A673 (cell line): ENCODE data around the gene ADD3. TPM values are rescaled to one million over a fixed set of nuclear protein-coding genes. Genes with fewer than 3 reads are reported as not detected.

Experiments used
- BruUV-seq: library from RNA; stranded (reverse); fragments of 400-500 nt; replicated peaks from 2 replicates; lab custom pipeline; 2021; lab: Mats Ljungman, UMichigan
- CTCF ChIA-PET: fragments of 300-600 bp; sonication (Branson Sonifier 250); formaldehyde crosslinking; loops from one replicate; lab custom pipeline; 2022; ENCODE audit warnings: antibody characterized with exemption; lab: Charles Lee
- POLR2A ChIA-PET: fragments of 300-600 bp; sonication (Branson Sonifier 250); formaldehyde crosslinking; loops from one replicate; lab custom pipeline; 2022; ENCODE audit warnings: antibody characterized with exemption; ENCODE audit not compliant: low non-redundant PET; lab: Charles Lee
- DNase-seq: peaks from one replicate; pipeline ENCODE4 v3.0.0-alpha.2; 2015; ENCODE audit warnings: low spot score
- H3K27ac ChIP-seq: fragments of 200-600 bp; sonication (generic); 2 replicates; pipeline ENCODE4 v1.5.1; 2016; ENCODE audit warnings: mixed run types, low read depth, mild to moderate bottlenecking, mixed read lengths, antibody characterized with exemption, low read length; ENCODE audit not compliant: poor library complexity, severe bottlenecking
- H3K27me3 ChIP-seq: fragments of 200-600 bp; sonication (generic); replicated peaks from 2 replicates; pipeline ENCODE4 v1.6.1; 2017; ENCODE audit warnings: mixed run types, low read depth, mild to moderate bottlenecking, mixed read lengths, antibody characterized with exemption, low read length; ENCODE audit not compliant: insufficient read depth, poor library complexity
- H3K36me3 ChIP-seq: fragments of 200-600 bp; sonication (generic); 2 replicates; pipeline ENCODE4 v1.6.1; 2016; ENCODE audit warnings: mixed run types, mild to moderate bottlenecking, mixed read lengths, antibody characterized with exemption, low read length; ENCODE audit not compliant: insufficient read depth, poor library complexity, severe bottlenecking
- H3K4me1 ChIP-seq: fragments of 200-600 bp; sonication (generic); 2 replicates; pipeline ENCODE4 v1.6.1; 2017; ENCODE audit warnings: mixed run types, mild to moderate bottlenecking, mixed read lengths, antibody characterized with exemption, low read length; ENCODE audit not compliant: insufficient read depth, poor library complexity, severe bottlenecking
- H3K4me3 ChIP-seq: fragments of 200-600 bp; sonication (generic); 2 replicates; pipeline ENCODE4 v1.5.1; 2016; ENCODE audit warnings: low read depth, mixed run types, mild to moderate bottlenecking, mixed read lengths, low read length; ENCODE audit not compliant: poor library complexity, severe bottlenecking
- H3K9me3 ChIP-seq: fragments of 200-600 bp; sonication (generic); 2 replicates; pipeline ENCODE4 v1.6.1; 2016; ENCODE audit warnings: mixed run types, low read depth, mild to moderate bottlenecking, mixed read lengths, antibody characterized with exemption, low read length; ENCODE audit not compliant: poor library complexity, severe bottlenecking
- CTCF ChIP-seq: fragments of 300-800, 200-600 bp; sonication (generic); conservative IDR thresholded peaks from 2 replicates; pipeline ENCODE4 v1.5.1; 2017; ENCODE audit warnings: low read depth, mild to moderate bottlenecking, antibody characterized with exemption, low read length, moderate library complexity, mixed read lengths
- EZH2 ChIP-seq: fragments of 200-600 bp; sonication (generic); IDR thresholded peaks from 2 replicates; pipeline ENCODE4 v1.6.1; 2017; ENCODE audit warnings: borderline replicate concordance, low read depth, mild to moderate bottlenecking, mixed read lengths, antibody characterized with exemption, low read length; ENCODE audit not compliant: poor library complexity, severe bottlenecking
- intact Hi-C: fragments of 100-400 bp; cut with micrococcal nuclease; formaldehyde crosslinking; loops from one replicate; pipeline ENCODE4 v1.10.0; 2022; ENCODE audit not compliant: unreplicated experiment
- total RNA-seq: library from RNA; stranded (reverse); gene quantifications from 2 replicates; pipeline ENCODE4 v1.2.3, GENCODE V29; 2021

Gene ADD3
- total RNA-seq, 1 experiment from 2014 or later: 82.9 TPM

- TF ChIP-seq EZH2 (no peak), CTCF (no peak)
- CTCF ChIA-PET: no interaction called here
These were observed 87.0 kb downstream of the ADD3 start for GRCh38 chr10:110094786-110095185.

GRCh38 chr10:110101464-110102144, 93.8 kb downstream of the ADD3 start:
- Histone ChIP-seq H3K27ac (no peak overlapping the region), H3K36me3 (peaks cover 7% of the 10 kb centered on the region), H3K4me3 (no peak overlapping the region), H3K9me3 (no peaks in the 10 kb centered on the region), H3K4me1 (peaks cover 14% of the 10 kb centered on the region), H3K27me3 (no peaks in the 10 kb centered on the region)
- DNase-seq: no peak
- no TSS peak for BruUV-seq
- CTCF ChIA-PET: no interaction called here
- TF ChIP-seq CTCF: no peak
- no peak for TF ChIP-seq EZH2
- POLR2A ChIA-PET: no interaction called here
- intact Hi-C loops: no loop called here

More at GRCh38 chr10:110094786-110095185, 87.0 kb downstream of the ADD3 start:
- no peak overlapping the region for H3K4me3 ChIP-seq
- no peak for DNase-seq
- intact Hi-C loops: no loop called here
- H3K27me3 ChIP-seq: no peaks in the 10 kb centered on the region
- H3K9me3 ChIP-seq: no peaks in the 10 kb centered on the region
- no peaks in the 10 kb centered on the region for H3K36me3 ChIP-seq
- no TSS peak for BruUV-seq
- POLR2A ChIA-PET: no interaction called here
- no peak overlapping the region for H3K27ac ChIP-seq
- no peaks in the 10 kb centered on the region for H3K4me1 ChIP-seq

- TF ChIP-seq CTCF (no peak), EZH2 (no peak)
- Histone ChIP-seq H3K36me3 (peaks cover 7% of the 10 kb centered on the region), H3K9me3 (no peaks in the 10 kb centered on the region), H3K4me3 (no peak overlapping the region), H3K27ac (no peak overlapping the region), H3K4me1 (peaks cover 15% of the 10 kb centered on the region), H3K27me3 (no peaks in the 10 kb centered on the region)
- DNase-seq: no peak
- intact Hi-C loops: no loop called here
- ChIA-PET POLR2A (no interaction called here), CTCF (no interaction called here)
- BruUV-seq: no TSS peak
These were observed 96.2 kb downstream of the ADD3 start for GRCh38 chr10:110103921-110104461.
